Glutamatergic neuron (in vitro differentiated cells): ENCODE results near the gene GLYATL3. TPM values are rescaled to one million over a fixed set of nuclear protein-coding genes. Genes with fewer than 3 reads are reported as not detected.
"Not testable (repeated sequence)": the region's sequence is repeated elsewhere in the genome, so short reads cannot be mapped to it uniquely, and the experiment has no call there.

ENCODE experiments used
- DNase-seq: peaks from one replicate; pipeline ENCODE4 v3.0.0; 2022
- H3K27ac Mint-ChIP-seq: one replicate; pipeline ENCODE4 v1.8.0; 2020; ENCODE audit warnings: mild to moderate bottlenecking, mixed read lengths, inconsistent platforms; ENCODE audit not compliant: unreplicated experiment
- H3K27me3 Mint-ChIP-seq: one replicate; pipeline ENCODE4 v1.8.0; 2020; ENCODE audit warnings: mild to moderate bottlenecking, moderate library complexity, mixed read lengths, inconsistent platforms; ENCODE audit not compliant: unreplicated experiment
- H3K36me3 Mint-ChIP-seq: one replicate; pipeline ENCODE4 v1.8.0; 2020; ENCODE audit warnings: mild to moderate bottlenecking, mixed read lengths, inconsistent platforms; ENCODE audit not compliant: unreplicated experiment
- H3K4me1 Mint-ChIP-seq: one replicate; pipeline ENCODE4 v1.8.0; 2020; ENCODE audit warnings: mild to moderate bottlenecking, low read depth, mixed read lengths, inconsistent platforms; ENCODE audit not compliant: unreplicated experiment
- H3K4me3 Mint-ChIP-seq: one replicate; pipeline ENCODE4 v1.8.0; 2020; ENCODE audit warnings: mild to moderate bottlenecking, mixed read lengths, inconsistent platforms; ENCODE audit not compliant: unreplicated experiment
- H3K9me3 Mint-ChIP-seq: one replicate; pipeline ENCODE4 v1.8.0; 2020; ENCODE audit warnings: mild to moderate bottlenecking, moderate library complexity, mixed read lengths, inconsistent platforms; ENCODE audit not compliant: unreplicated experiment
- CTCF ChIP-seq: fragments of 200-600 bp; sonication (generic); IDR thresholded peaks from one replicate; pipeline ENCODE4 v1.5.0; 2021; ENCODE audit not compliant: partially characterized antibody, unreplicated experiment
- total RNA-seq: library from RNA; stranded (reverse); fragmentation: NEBNext Ultra II Directional; extraction: Animal tissue kit (Norgen Biotek cat#: 25700); gene quantifications from one replicate; pipeline ENCODE4 v1.2.1, GENCODE V29; 2021; ENCODE audit not compliant: unreplicated experiment

GLYATL3 gene
- total RNA-seq, 1 donor from 2014 or later = not detected

GRCh38 chr6:49462599-49462926, 37.2 kb upstream of the GLYATL3 start:
- Mint-ChIP-seq H3K4me3 (peak overlapping the region; percentile 98), H3K4me1 (peaks cover 2% of the 10 kb centered on the region), H3K27ac (peak overlapping the region; percentile 76), H3K36me3 (no peaks in the 10 kb centered on the region), H3K27me3 (no peaks in the 10 kb centered on the region), H3K9me3 (peaks cover 2% of the 10 kb centered on the region)
- no peak for DNase-seq
- TF ChIP-seq CTCF = no peak

GRCh38 chr6:49462927-49463611, 36.7 kb upstream of the GLYATL3 start, which contains the start of the genes CENPQ and MMUT:
Gene CENPQ, plus strand, starts transcription at chr6:49463370. Its CDS starts 6,807 bp downstream, at chr6:49470177.
Gene MMUT, minus strand, starts transcription at chr6:49463253. Its CDS starts 3,787 bp downstream, at chr6:49459466.
- peak within 1 kb of the TSS; percentile 98 for H3K4me3 Mint-ChIP-seq
- peaks cover 2% of the 10 kb centered on the region for H3K9me3 Mint-ChIP-seq
- DNase-seq = peak; percentile 92
- TF ChIP-seq CTCF = no peak
- no peaks in the 10 kb centered on the region for H3K27me3 Mint-ChIP-seq
- peak within 1 kb of the TSS; percentile 76 for H3K27ac Mint-ChIP-seq
- no peaks in the 10 kb centered on the region for H3K36me3 Mint-ChIP-seq
- peaks cover 2% of the 10 kb centered on the region for H3K4me1 Mint-ChIP-seq

GRCh38 chr6:49463612-49463967, 36.1 kb upstream of the GLYATL3 start:
- DNase-seq = no peak
- peaks cover 2% of the 10 kb centered on the region for H3K9me3 Mint-ChIP-seq
- H3K27ac Mint-ChIP-seq = peak overlapping the region; percentile 76
- no peak for TF ChIP-seq CTCF
- H3K4me1 Mint-ChIP-seq = peaks cover 2% of the 10 kb centered on the region
- no peaks in the 10 kb centered on the region for H3K36me3 Mint-ChIP-seq
- no peaks in the 10 kb centered on the region for H3K27me3 Mint-ChIP-seq
- H3K4me3 Mint-ChIP-seq = peak overlapping the region; percentile 98

- Mint-ChIP-seq H3K36me3 (no peaks in the 10 kb centered on the region), H3K4me3 (peak overlapping the region; percentile 10), H3K27me3 (no peaks in the 10 kb centered on the region), H3K9me3 (peaks cover 2% of the 10 kb centered on the region), H3K27ac (no peak overlapping the region), H3K4me1 (peaks cover 2% of the 10 kb centered on the region)
- no peak for TF ChIP-seq CTCF
- no peak for DNase-seq
These were observed 35.0 kb upstream of the GLYATL3 start for GRCh38 chr6:49464691-49465090.

GRCh38 chr6:49468042-49468441, 31.7 kb upstream of the GLYATL3 start:
- H3K27ac Mint-ChIP-seq = no peak overlapping the region
- peaks cover 2% of the 10 kb centered on the region for H3K9me3 Mint-ChIP-seq
- H3K4me1 Mint-ChIP-seq = peaks cover 2% of the 10 kb centered on the region
- no peaks in the 10 kb centered on the region for H3K27me3 Mint-ChIP-seq
- no peak overlapping the region for H3K4me3 Mint-ChIP-seq
- H3K36me3 Mint-ChIP-seq = no peaks in the 10 kb centered on the region
- no peak for DNase-seq
- no peak for TF ChIP-seq CTCF

GRCh38 chr6:49476564-49476963, 23.2 kb upstream of the GLYATL3 start:
- H3K9me3 Mint-ChIP-seq, H3K4me1 Mint-ChIP-seq, DNase-seq, H3K27me3 Mint-ChIP-seq, H3K27ac Mint-ChIP-seq, H3K4me3 Mint-ChIP-seq, H3K36me3 Mint-ChIP-seq: not testable (repeated sequence)
